ENCODE measurements around the gene PTPN12.
A peak's percentile ranks its signal among the peaks of the same experiment; 100 is the strongest.

Gene PTPN12

GRCh38 chr7:77687100-77687746 lies 150.1 kb downstream of the PTPN12 start:
- TF ChIP-seq CTCF (conservative IDR thresholded peaks at IDR 0.05; ENCODE audit: control insufficient read depth, insufficient read depth, low read depth, low read length): no peak
- H3K4me3 ChIP-seq (ENCODE audit: control insufficient read depth, low read depth, low read length): no peak overlapping the region
- DNase-seq (ENCODE audit: low read depth): peak; percentile 80

GRCh38 chr7:77687747-77688144 lies 150.7 kb downstream of the PTPN12 start:
- no peak for DNase-seq (ENCODE audit: low read depth)
- no peak for TF ChIP-seq CTCF (conservative IDR thresholded peaks at IDR 0.05; ENCODE audit: control insufficient read depth, insufficient read depth, low read depth, low read length)

More at GRCh38 chr7:77687747-77688144, 150.7 kb downstream of the PTPN12 start:
- no peak overlapping the region for H3K4me3 ChIP-seq (ENCODE audit: control insufficient read depth, low read depth, low read length)
